ENCODE data around the gene DNAI4. TPM values are rescaled to one million over a fixed set of nuclear protein-coding genes. Genes with fewer than 3 reads are reported as not detected.
"Not testable (repeated sequence)": the region's sequence is repeated elsewhere in the genome, so short reads cannot be mapped to it uniquely, and the experiment has no call there.

The DNAI4 gene
- polyA plus RNA-seq, 4 donors = 12.7 to 15.7 (median 15.0) TPM

- DNase-seq (ENCODE audit: low read depth in 4 of 4, low spot score in 3 of 4) = no peak
Measured at GRCh38 chr1:66929691-66929998, 5.0 kb upstream of the DNAI4 start.

DNA sequence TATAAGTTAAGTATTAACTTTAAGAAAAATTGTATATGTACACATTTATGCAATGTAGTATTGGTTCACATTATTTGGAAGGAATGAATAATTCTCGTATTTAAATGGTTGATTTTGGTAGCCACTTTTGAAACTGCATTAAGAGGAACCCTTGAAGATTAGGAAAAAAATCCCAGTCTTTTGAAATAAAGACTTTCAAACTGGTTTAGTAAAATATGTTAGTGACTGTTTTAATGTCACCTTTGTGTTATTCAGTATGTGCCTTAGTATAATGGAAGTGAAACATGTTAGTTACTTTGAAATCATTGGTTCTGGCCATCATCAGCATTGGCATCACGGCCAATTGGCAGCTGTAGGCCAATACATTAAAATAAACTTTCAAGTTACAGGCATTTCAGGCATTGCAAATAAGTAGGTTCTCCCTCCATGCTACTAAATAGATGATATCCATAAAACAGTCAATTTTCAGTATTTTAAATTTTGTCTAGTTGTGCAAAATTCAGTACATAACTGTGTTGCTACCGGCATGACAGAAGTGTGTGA is 4.6 kb upstream of the DNAI4 start:
- no peak for DNase-seq (ENCODE audit: low read depth in 4 of 4, low spot score in 3 of 4)

- no peak for DNase-seq (ENCODE audit: low read depth in 4 of 4, low spot score in 3 of 4)
Measured at GRCh38 chr1:66927528-66927927, 2.9 kb upstream of the DNAI4 start.

GRCh38 chr1:66925944-66926343 is 1.3 kb upstream of the DNAI4 start:
- DNase-seq (ENCODE audit: low read depth in 4 of 4, low spot score in 3 of 4) = no peak

DNA sequence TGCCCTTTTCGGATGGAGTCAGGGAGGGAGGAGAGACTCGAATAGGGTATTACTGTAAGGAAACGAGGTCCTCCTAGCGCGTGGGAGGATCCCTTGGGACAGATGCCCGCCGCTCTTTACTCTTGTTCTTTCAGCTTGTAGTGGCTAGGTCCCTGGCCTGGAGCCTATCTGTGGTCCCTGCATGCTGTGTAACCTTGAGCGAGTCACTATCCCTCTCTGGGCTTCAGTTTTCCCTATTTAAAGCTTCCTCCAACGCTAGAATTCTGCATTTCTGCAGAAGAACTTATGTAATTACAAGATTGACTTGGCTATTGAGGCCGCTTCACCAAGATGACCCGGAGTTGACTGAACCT is 878 bp upstream of the DNAI4 start:
- DNase-seq (ENCODE audit: low read depth in 4 of 4, low spot score in 3 of 4) = no peak

GRCh38 chr1:66920543-66920942 is 4.1 kb downstream of the DNAI4 start:
- no peak for DNase-seq (ENCODE audit: low read depth in 4 of 4, low spot score in 3 of 4)

DNA sequence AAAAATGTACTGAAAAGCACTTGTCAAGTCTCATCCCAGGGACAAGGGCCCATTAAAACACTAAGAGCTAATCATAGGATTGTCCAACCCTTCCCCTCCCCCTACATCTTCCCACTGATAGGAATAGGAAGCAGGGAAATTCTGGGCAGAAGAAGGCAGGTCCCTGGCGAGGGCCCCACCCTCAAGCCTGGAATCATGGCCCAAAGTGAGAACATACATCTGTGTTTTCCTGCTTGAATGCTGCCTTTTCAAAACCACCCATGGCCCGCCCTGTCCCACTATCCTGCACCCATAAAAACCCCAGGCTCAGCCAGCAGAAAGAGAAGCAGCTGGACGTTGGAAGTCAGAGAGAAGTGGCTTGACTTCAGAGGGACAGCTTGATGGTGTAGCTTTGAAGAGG is 4.8 kb downstream of the DNAI4 start:
- DNase-seq (ENCODE audit: low read depth in 4 of 4, low spot score in 3 of 4) = no peak

GRCh38 chr1:66919063-66919462 is 5.6 kb downstream of the DNAI4 start:
- DNase-seq (ENCODE audit: low read depth in 4 of 4, low spot score in 3 of 4) = no peak

GRCh38 chr1:66917476-66917875 is 7.2 kb downstream of the DNAI4 start:
- DNase-seq (ENCODE audit: low read depth in 4 of 4, low spot score in 3 of 4) = no peak

- no peak for DNase-seq (ENCODE audit: low read depth in 4 of 4, low spot score in 3 of 4)
Measured at GRCh38 chr1:66916320-66916719, 8.3 kb downstream of the DNAI4 start.

GRCh38 chr1:66915203-66915602 is 9.5 kb downstream of the DNAI4 start:
- DNase-seq (ENCODE audit: low read depth in 4 of 4, low spot score in 3 of 4) = not testable (repeated sequence)

- no peak for DNase-seq (ENCODE audit: low read depth in 4 of 4, low spot score in 3 of 4)
Measured at GRCh38 chr1:66893712-66894111, 30.9 kb downstream of the DNAI4 start.

- DNase-seq (ENCODE audit: low read depth in 4 of 4, low spot score in 3 of 4) = no peak
Measured at GRCh38 chr1:66890621-66891020, 34.0 kb downstream of the DNAI4 start.

DNA sequence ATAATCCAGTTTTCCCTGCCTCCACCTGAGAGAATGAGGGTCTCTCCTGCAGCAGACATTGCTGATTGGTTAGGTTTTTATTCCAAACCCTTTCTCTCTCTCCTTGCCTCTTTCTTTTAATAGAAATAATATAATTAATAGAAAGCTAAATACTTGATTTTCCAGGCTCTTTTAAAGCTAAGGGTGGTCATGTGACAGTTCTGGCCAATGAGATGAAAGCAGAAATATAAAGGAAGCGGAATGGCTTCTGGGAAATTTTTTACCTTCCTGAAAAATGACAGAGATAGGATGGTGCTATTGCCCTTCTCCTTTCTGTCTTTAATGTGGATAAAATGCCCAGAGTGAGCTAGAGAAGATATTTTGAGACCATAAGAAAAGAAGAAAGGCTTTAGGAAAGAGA is 35.6 kb downstream of the DNAI4 start:
- no peak for DNase-seq (ENCODE audit: low read depth in 4 of 4, low spot score in 3 of 4)

DNA sequence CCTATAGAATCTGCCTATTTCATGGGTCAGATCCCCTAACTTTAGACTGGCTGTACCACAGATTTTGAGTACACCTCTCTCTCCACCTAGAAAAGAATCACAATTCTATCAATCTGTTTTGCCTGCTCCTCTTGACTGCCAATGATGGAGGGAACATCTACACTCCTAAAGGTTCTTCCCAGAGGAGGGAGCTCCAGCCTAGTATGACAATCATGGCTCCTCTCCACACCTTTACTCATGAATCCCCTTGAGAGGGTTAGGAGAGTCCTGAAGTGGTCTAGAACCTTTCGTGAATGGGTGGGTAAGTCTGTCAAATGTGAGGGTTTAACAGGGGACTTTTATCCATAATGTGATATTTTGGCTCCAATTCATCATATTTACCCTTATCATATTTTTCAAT is 48.0 kb downstream of the DNAI4 start:
- no peak for DNase-seq (ENCODE audit: low read depth in 4 of 4, low spot score in 3 of 4)

DNA sequence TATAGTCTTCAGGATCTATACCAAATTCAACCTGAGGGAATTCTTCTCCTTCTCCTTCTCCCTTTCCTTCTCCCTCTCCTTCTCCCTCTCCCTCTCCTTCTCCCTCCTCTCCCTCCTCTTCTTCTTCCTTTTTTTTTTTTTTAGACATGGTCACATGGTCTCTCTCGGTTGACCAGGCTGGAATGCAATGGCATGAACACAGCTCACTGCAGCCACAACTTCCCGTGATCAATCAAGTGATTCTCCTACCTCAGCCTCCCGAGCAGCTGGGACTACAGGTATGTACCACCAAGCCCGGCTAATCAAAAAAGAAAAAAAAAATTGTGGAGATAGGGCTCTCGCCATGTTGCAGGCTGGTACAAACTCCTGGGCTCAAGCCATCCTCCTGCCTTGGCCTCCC is 51.5 kb downstream of the DNAI4 start:
- DNase-seq (ENCODE audit: low read depth in 4 of 4, low spot score in 3 of 4) = no peak

DNA sequence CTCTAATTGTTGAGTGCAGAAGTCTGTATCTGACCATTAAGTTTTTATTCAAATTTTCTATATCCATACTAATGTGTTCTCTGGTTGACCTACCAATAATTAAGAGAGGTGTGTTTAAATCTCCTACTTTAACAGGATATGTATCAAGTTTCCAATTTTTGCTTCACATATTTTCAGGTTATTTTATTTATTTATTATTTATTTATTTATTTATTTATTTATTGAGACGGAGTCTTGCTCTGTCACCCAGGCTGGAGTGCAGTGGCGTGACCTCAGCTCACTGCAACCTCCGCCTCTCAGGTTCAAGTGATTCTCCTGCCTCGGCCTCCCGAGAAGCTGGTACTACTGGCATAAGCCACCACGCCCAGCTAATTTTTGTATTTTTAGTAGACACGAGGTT is 52.6 kb downstream of the DNAI4 start:
- DNase-seq (ENCODE audit: low read depth in 4 of 4, low spot score in 3 of 4) = not testable (repeated sequence)

GRCh38 chr1:66867501-66867900 is 57.2 kb downstream of the DNAI4 start:
- DNase-seq (ENCODE audit: low read depth in 4 of 4, low spot score in 3 of 4) = no peak

DNA sequence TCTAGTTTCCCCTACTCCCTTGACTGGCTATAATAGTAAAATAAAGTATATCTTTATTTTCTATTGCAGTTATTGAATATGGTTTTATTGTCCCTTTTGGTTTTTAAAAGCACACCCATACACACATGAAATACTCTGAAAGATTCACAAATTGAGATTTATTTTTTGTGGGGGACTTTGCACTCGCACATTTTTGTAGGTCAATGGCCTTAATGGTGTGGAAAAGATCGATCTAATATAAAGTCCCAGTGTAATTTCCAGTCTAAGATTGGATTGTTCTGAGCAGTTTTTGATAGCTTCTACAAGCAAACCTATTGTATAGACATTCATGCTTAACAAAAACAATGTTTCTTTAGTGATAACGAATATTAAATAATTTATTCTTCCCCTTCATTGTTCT is 64.1 kb downstream of the DNAI4 start:
- no peak for DNase-seq (ENCODE audit: low read depth in 4 of 4, low spot score in 3 of 4)

DNA sequence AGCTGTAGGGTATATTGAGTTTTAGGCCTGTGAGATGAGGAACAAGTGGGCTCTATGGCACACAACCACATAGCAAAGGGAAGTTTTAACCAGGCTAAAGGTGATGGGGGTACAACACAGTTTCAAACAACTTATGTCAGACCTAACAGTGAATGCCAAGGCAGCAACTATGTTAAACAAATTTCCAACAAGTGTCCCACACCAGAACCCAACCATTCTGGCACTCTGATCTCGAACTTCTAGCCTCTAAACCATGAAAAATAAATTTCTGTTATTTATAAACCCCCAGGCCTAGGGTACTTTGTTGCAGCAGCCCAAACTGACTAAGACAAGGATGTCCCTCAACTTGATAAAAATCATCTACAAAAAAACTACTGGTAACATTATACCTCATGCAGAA is 71.3 kb downstream of the DNAI4 start:
- DNase-seq (ENCODE audit: low read depth in 4 of 4, low spot score in 3 of 4) = no peak

- no peak for DNase-seq (ENCODE audit: low read depth in 4 of 4, low spot score in 3 of 4)
Measured at GRCh38 chr1:66852870-66853269, 71.8 kb downstream of the DNAI4 start.

GRCh38 chr1:66850989-66851388 is 73.7 kb downstream of the DNAI4 start:
- no peak for DNase-seq (ENCODE audit: low read depth in 4 of 4, low spot score in 3 of 4)

GRCh38 chr1:66848193-66848592 is 76.5 kb downstream of the DNAI4 start:
- DNase-seq (ENCODE audit: low read depth in 4 of 4, low spot score in 3 of 4) = peak in 1 of 4 donors; percentile 2

DNA sequence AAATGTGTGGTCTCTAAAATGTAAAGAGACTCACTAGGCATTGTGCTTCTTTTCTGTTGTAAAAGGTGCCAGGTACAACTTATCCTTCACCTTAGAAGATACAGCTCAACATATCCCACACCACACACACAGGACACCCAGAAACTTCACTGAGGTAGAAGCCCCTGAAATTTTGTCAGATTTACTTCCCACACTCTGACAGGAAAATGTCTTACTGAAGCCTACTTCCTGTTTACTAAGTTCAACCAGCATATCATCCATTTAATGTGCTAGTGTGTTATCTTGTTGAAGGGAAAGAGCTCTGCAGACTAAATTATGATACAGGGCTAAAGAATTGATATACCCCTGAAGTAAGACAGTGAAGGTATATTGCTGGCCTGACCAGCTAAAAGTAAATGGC is 83.7 kb downstream of the DNAI4 start:
- no peak for DNase-seq (ENCODE audit: low read depth in 4 of 4, low spot score in 3 of 4)
